Measurements from ENCODE around the gene CTNNA2. TPM values are rescaled to one million over a fixed set of nuclear protein-coding genes. Genes with fewer than 3 reads are reported as not detected.

The CTNNA2 gene
- total RNA-seq, 6 donors from 2014 or later: not detected

GRCh38 chr2:80256782-80257167 lies 743.9 kb downstream of the CTNNA2 start:
- DNase-seq: no peak
- WGBS, 2 donors: 56 to 58% methylated on average over 3 of the region's 3 CpGs
- no peak for TF ChIP-seq POLR2A (IDR thresholded peaks at IDR 0.05)
- TF ChIP-seq EP300 (IDR thresholded peaks at IDR 0.05): no peak
- no peak for TF ChIP-seq POLR2AphosphoS5 (IDR thresholded peaks at IDR 0.05)
- TF ChIP-seq CTCF (IDR thresholded peaks at IDR 0.05): no peak

GRCh38 chr2:80257450-80257849 lies 744.6 kb downstream of the CTNNA2 start:
- DNase-seq (no peak), ATAC-seq (ENCODE audit: low FRiP score in 2 of 2) (no peak)
- no peaks in the 10 kb centered on the region for H3K27me3 ChIP-seq
- no peak for TF ChIP-seq CTCF (IDR thresholded peaks at IDR 0.05)
- TF ChIP-seq POLR2AphosphoS5 (IDR thresholded peaks at IDR 0.05): no peak
- no peak for TF ChIP-seq EP300 (IDR thresholded peaks at IDR 0.05)
- no peak for TF ChIP-seq POLR2A (IDR thresholded peaks at IDR 0.05)
- WGBS, 2 donors: 92 to 96% methylated on average over 4 of the region's 4 CpGs
- no peak overlapping the region for H3K4me3 ChIP-seq
- H3K9me3 ChIP-seq: no peaks in the 10 kb centered on the region
- peaks cover 0 to 3% (median 0%) of the 10 kb centered on the region in 4 donors for H3K4me1 ChIP-seq
- H3K36me3 ChIP-seq: no peaks in the 10 kb centered on the region
- no peak overlapping the region for H3K27ac ChIP-seq

More at GRCh38 chr2:80256782-80257167, 743.9 kb downstream of the CTNNA2 start:
- ATAC-seq (ENCODE audit: low FRiP score in 2 of 2): no peak
- Histone ChIP-seq H3K9me3 (no peaks in the 10 kb centered on the region), H3K27ac (no peak overlapping the region), H3K4me1 (peaks cover 0 to 3% (median 0%) of the 10 kb centered on the region in 4 donors), H3K36me3 (no peaks in the 10 kb centered on the region), H3K27me3 (no peaks in the 10 kb centered on the region), H3K4me3 (no peak overlapping the region)

- no peak for TF ChIP-seq CTCF (IDR thresholded peaks at IDR 0.05)
- TF ChIP-seq POLR2A (IDR thresholded peaks at IDR 0.05): no peak
- no peak for TF ChIP-seq EP300 (IDR thresholded peaks at IDR 0.05)
- TF ChIP-seq POLR2AphosphoS5 (IDR thresholded peaks at IDR 0.05): no peak
- H3K27me3 ChIP-seq: no peaks in the 10 kb centered on the region
- ATAC-seq (ENCODE audit: low FRiP score in 2 of 2) (no peak), DNase-seq (no peak)
- WGBS, 2 donors: 82 to 88% methylated on average over 5 of the region's 5 CpGs
- H3K4me1 ChIP-seq: peaks cover 0 to 3% (median 0%) of the 10 kb centered on the region in 4 donors
- H3K36me3 ChIP-seq: no peaks in the 10 kb centered on the region
- H3K27ac ChIP-seq: no peak overlapping the region
- H3K4me3 ChIP-seq: no peak overlapping the region
- H3K9me3 ChIP-seq: no peaks in the 10 kb centered on the region
Measured at GRCh38 chr2:80258341-80258740, 745.5 kb downstream of the CTNNA2 start.

GRCh38 chr2:80258793-80259192 lies 745.9 kb downstream of the CTNNA2 start:
- ATAC-seq (ENCODE audit: low FRiP score in 2 of 2): no peak
- WGBS, 2 donors: 91 to 94% methylated on average over 4 to 5 of the region's 5 CpGs

More at GRCh38 chr2:80258793-80259192, 745.9 kb downstream of the CTNNA2 start:
- no peaks in the 10 kb centered on the region for H3K9me3 ChIP-seq
- no peak overlapping the region for H3K27ac ChIP-seq
- TF ChIP-seq POLR2A (IDR thresholded peaks at IDR 0.05): no peak
- no peak for TF ChIP-seq EP300 (IDR thresholded peaks at IDR 0.05)
- no peak for TF ChIP-seq POLR2AphosphoS5 (IDR thresholded peaks at IDR 0.05)
- no peak for TF ChIP-seq CTCF (IDR thresholded peaks at IDR 0.05)
- no peaks in the 10 kb centered on the region for H3K36me3 ChIP-seq
- H3K4me1 ChIP-seq: peaks cover 0 to 3% (median 0%) of the 10 kb centered on the region in 4 donors
- no peak for DNase-seq
- no peaks in the 10 kb centered on the region for H3K27me3 ChIP-seq
- H3K4me3 ChIP-seq: no peak overlapping the region
